GM12875 (cell line): Measurements from ENCODE around the gene FGGY.

Experiments
- H3K4me3 ChIP-seq: one replicate; pipeline ENCODE4 v1.5.1; 2011; ENCODE audit warnings: low read depth, low read length, control low read depth
- CTCF ChIP-seq: IDR thresholded peaks from 2 replicates; pipeline ENCODE4 v1.5.1; 2011; ENCODE audit warnings: low read depth, mild to moderate bottlenecking, control low read depth, inconsistent platforms, low read length, moderate library complexity, borderline replicate concordance; ENCODE audit not compliant: insufficient read depth

The FGGY gene

GRCh38 chr1:59404796-59405195 is 107.9 kb downstream of the FGGY start:
- no peak for TF ChIP-seq CTCF
- no peak overlapping the region for H3K4me3 ChIP-seq

DNA sequence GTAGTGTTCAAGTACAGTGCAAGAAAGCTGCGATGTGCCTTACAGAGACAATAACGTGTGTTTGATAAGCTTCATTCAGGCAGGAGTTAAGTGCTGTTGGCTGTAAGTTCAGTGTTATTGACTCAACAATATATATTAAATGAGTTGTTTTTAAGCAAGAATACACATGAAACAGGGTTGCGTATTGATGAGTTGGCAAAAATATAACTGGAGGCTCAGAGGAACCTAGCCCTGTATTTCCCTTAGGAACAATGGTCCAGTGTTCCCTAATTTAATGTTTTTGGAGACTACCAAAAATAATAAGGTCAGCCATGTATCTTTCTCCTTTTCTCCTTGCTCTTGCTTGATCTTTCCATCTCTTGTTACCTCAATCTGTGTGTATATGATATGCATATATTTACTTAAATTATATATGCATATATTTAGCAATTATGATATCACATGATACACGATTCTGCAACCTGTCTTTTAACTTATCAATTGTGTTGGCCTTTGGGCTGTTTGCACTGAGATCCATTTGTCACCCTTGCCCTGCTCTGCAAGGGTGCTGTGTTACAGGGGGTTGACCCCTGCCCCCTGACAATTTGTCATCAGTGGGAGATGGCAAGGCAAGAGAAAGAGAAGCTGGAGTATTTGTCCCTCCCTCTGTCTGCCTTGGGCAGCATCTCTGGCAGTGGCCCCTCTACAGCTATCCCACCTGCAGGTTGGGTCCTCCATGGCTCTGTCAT is 109.7 kb downstream of the FGGY start:
- no peak overlapping the region for H3K4me3 ChIP-seq
- TF ChIP-seq CTCF: no peak

DNA sequence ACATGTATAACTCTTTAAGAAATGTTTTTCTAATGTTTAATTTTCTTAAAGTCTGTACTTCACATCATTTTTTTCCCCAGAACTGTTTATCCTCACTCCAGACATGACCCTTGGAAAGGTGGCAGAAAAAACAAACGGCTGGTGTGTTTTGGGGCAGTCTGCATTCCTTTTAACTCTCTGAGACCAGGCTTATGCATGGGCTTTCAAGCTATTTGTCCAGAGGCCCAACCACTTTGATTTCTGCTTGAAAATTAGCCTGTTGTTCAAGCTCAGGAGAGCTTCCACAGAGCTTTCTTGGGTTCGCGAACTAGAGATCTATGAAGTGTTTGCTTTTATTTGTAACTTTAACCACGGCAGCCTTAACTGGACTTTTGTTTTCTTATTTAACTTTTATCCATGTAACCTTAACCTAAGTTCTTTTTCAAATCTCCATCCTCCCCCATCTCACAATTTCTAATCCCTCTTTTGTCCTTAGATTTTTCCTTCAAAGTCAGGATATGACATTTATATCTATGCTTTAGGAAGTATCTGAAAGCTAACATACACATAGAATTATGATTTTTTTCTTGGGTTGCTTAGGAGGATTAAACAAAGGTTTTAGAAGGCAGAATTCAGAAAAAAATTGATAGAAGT is 111.8 kb downstream of the FGGY start:
- no peak overlapping the region for H3K4me3 ChIP-seq
- TF ChIP-seq CTCF: no peak

- H3K4me3 ChIP-seq: no peak overlapping the region
- TF ChIP-seq CTCF: no peak
These were observed 112.7 kb downstream of the FGGY start for GRCh38 chr1:59409549-59409948.

DNA sequence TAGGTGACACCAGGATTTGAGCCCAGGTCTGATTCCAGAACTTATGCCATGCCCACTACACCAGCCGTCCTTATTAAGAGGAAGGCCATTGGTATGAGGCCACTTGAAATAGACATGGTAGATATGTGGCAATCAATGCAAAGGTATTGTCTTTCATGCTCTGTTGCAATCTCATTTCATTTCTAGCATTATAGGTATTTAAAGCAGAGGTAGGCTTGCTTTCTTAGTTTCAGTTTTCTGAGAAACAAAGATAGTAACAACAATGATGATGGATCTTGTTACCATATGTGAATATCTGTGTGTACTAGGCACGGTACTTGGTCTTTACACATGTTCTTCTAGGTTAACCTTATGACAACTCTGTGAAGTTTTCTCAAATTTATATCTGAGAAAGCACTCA is 113.1 kb downstream of the FGGY start:
- no peak for TF ChIP-seq CTCF
- H3K4me3 ChIP-seq: no peak overlapping the region

DNA sequence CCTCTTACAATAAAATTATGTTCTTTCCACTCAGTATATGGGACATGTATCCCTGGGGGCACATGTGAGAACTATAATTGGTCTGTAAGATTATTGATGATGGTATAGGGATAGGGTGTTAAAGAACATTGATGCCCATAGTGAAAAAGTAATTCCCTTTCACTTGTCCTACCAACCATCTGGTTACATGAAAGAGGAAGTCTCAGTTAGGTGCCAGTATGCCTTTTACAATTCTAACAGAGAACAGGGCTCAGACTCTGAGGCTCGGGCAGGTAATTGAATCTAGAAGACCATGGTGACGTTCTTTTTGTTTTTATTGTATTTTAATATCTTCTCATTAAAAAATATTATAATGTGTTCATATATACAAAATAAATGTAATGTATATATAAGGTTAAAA is 113.6 kb downstream of the FGGY start:
- no peak for TF ChIP-seq CTCF
- H3K4me3 ChIP-seq: no peak overlapping the region

GRCh38 chr1:59411147-59411546 is 114.3 kb downstream of the FGGY start:
- H3K4me3 ChIP-seq: no peak overlapping the region
- no peak for TF ChIP-seq CTCF
